ENCODE data around the gene ZNF398.

Gene ZNF398

DNA sequence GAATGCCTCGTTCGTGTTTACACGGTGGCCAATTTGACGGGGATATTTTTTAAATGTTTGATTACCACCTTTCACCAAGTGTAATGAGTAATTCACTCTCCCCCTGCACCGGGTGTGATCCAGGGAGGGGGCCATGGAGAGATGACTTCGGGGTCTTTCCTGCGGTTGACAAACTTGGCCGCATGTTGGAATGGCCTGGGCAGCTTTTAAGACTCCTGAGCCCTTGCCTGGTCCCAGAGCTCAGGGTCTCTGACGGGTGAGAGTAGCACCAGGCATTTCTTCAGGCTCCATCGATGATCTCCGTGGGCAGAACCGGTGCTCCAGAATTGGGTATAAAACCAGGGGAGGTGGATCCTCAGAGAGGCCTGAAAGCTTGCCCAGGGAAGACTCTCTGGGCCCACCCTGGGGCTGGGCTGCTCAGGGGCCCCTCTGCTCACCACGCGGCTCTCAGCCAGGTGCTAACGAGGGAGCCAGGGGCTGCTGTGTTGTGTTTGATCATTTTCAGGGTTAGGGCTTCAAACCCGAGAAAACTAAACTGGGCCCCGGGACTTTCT, 49.0 kb downstream of the ZNF398 start:
- DNase-seq: no peak
- TF ChIP-seq, protein P1, sequence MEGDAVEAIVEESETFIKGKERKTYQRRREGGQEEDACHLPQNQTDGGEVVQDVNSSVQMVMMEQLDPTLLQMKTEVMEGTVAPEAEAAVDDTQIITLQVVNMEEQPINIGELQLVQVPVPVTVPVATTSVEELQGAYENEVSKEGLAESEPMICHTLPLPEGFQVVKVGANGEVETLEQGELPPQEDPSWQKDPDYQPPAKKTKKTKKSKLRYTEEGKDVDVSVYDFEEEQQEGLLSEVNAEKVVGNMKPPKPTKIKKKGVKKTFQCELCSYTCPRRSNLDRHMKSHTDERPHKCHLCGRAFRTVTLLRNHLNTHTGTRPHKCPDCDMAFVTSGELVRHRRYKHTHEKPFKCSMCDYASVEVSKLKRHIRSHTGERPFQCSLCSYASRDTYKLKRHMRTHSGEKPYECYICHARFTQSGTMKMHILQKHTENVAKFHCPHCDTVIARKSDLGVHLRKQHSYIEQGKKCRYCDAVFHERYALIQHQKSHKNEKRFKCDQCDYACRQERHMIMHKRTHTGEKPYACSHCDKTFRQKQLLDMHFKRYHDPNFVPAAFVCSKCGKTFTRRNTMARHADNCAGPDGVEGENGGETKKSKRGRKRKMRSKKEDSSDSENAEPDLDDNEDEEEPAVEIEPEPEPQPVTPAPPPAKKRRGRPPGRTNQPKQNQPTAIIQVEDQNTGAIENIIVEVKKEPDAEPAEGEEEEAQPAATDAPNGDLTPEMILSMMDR (IDR thresholded peaks at IDR 0.05; ENCODE audit: low read depth, low read length, missing control alignments): no peak
- Histone ChIP-seq H3K4me3 (ENCODE audit: low read depth, low read length) (peak overlapping the region; percentile 83), H3K36me3 (replicated peaks) (peaks cover 22% of the 10 kb centered on the region), H3K27ac (peak overlapping the region; percentile 45), H3K27me3 (replicated peaks) (no peaks in the 10 kb centered on the region)
- in situ Hi-C loops (cut with HindIII; ENCODE audit: low pct_ligation_motif_present, low sequenced_read_pairs): no loop called here

DNA sequence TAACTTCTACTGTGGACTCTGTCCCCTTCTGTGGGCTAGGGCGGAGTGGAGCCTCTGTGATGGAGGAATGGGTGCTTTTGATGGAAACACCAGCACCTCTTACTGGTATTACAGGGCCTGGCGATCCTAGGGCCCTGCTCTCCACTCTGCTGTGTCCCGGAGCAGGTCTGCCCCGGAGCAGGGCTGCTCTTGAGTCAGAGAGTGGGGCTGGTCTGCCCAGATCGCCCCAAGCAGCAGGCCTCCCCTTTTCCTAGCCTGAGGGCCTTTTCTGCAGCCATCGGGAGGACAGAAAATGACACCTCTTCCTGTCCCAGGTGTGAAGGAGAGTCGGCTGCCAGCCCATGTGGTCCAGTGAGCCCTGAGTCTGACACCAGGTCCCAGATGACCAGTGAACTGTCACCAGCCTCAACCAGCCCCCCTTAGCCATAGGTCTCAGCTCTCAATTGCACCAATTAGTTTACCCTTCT, 49.5 kb downstream of the ZNF398 start:
- DNase-seq: no peak
- TF ChIP-seq, protein P1 (IDR thresholded peaks at IDR 0.05; ENCODE audit: low read depth, low read length, missing control alignments): no peak
- Histone ChIP-seq H3K36me3 (replicated peaks) (peaks cover 27% of the 10 kb centered on the region), H3K27ac (no peak overlapping the region), H3K27me3 (replicated peaks) (no peaks in the 10 kb centered on the region), H3K4me3 (ENCODE audit: low read depth, low read length) (peak overlapping the region; percentile 83)
- in situ Hi-C loops (cut with HindIII; ENCODE audit: low pct_ligation_motif_present, low sequenced_read_pairs): no loop called here

DNA sequence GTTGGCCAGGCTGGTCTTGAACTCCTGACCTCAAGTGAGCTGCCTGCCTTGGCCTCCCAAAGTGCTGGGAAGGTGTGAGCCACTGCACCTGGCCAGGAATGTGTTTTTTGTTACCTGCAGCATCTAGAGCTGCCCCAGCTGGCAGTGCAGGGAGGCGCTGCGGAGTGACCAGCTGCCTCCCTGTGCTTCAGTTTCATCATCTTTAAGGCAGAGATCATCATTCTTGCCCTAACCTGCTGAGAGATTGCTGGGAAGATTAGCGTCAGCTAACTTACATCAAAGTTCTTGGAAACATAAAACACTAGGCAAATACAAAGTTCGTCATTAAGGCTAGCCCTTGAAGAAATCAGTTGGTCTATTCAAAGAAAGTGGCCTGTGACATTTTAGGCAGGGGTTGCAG, 50.4 kb downstream of the ZNF398 start:
- Histone ChIP-seq H3K27me3 (replicated peaks) (no peaks in the 10 kb centered on the region), H3K36me3 (replicated peaks) (peaks cover 32% of the 10 kb centered on the region), H3K4me3 (ENCODE audit: low read depth, low read length) (peak overlapping the region; percentile 12), H3K27ac (no peak overlapping the region)
- no peak for DNase-seq
- in situ Hi-C loops (cut with HindIII; ENCODE audit: low pct_ligation_motif_present, low sequenced_read_pairs): no loop called here
- TF ChIP-seq, protein P1 (IDR thresholded peaks at IDR 0.05; ENCODE audit: low read depth, low read length, missing control alignments): no peak

DNA sequence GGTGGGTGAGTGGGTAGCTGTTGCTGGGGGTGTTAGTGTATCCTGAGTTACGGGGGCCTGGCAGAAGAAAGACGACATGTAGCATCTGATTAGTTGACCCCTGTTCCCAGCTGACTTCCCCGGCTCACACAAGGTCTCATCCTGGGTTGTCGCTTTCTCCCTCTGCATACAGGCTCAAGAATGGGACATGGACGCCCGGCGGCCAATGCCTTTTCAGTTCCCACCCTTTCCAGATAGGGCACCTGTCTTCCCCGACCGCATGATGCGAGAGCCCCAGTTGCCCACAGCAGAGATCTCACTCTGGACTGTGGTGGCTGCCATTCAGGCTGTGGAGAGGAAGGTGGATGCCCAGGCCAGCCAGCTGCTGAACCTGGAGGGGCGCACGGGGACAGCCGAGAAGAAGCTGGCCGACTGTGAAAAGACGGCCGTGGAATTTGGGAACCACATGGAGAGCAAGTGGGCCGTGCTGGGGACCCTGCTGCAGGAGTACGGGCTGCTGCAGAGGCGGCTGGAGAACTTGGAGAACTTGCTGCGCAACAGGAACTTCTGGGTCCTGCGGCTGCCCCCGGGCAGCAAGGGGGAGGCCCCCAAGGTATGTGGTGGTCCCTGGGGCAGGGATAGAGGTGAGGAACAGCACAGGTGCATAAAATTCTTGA, 51.0 kb downstream of the ZNF398 start:
- Histone ChIP-seq H3K27ac (no peak overlapping the region), H3K36me3 (replicated peaks) (peaks cover 38% of the 10 kb centered on the region), H3K27me3 (replicated peaks) (no peaks in the 10 kb centered on the region), H3K4me3 (ENCODE audit: low read depth, low read length) (no peak overlapping the region)
- TF ChIP-seq, protein P1 (IDR thresholded peaks at IDR 0.05; ENCODE audit: low read depth, low read length, missing control alignments): no peak
- DNase-seq: no peak
- in situ Hi-C loops (cut with HindIII; ENCODE audit: low pct_ligation_motif_present, low sequenced_read_pairs): no loop called here

DNA sequence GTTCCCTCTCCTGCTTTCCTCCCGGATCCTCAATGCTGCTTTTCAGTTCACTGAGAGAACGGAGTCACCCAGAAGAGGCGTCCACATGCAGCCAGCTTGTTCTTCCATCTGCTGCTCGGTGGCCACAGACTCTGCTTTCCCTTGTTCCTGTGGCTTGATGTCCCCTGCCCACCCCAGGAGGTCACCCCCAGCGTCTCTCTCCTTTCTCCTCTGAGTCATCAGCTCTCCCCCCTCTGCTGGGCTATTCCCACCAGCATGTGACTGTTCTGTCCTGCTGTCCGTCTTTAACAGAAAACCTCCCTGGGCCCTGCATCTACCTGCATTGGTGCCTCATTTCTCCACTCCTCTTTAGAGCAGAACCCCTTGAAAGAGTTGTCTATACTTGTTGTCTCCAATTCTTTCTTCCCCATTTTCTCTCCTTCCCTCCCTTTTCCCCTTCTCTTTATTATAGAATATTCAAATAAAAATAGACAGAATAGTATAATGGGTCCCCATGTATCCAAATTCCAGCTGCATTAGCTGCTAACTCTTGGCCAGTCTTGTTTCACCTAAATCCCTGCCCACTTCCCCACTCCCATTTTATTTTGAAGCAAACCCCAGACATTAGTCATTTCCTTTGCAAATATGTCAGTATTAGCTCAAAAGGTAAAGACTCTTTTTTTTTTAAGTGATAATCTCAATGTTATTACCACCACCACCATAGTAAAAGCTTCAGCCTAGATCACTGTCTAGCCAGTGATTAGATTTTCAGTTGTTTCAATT, 52.2 kb downstream of the ZNF398 start:
- TF ChIP-seq, protein P1 (IDR thresholded peaks at IDR 0.05; ENCODE audit: low read depth, low read length, missing control alignments): no peak
- in situ Hi-C loops (cut with HindIII; ENCODE audit: low pct_ligation_motif_present, low sequenced_read_pairs): no loop called here
- Histone ChIP-seq H3K4me3 (ENCODE audit: low read depth, low read length) (no peak overlapping the region), H3K27ac (peak overlapping the region; percentile 66), H3K27me3 (replicated peaks) (no peaks in the 10 kb centered on the region), H3K36me3 (replicated peaks) (peaks cover 48% of the 10 kb centered on the region)
- DNase-seq: peak; percentile 20
